ENCODE data around the gene CSK.

CSK gene

GRCh38 chr15:74844319-74845207, 62.7 kb downstream of the CSK start:
- DNase-seq: no peak

- DNase-seq: no peak
Measured at GRCh38 chr15:74845208-74845568, 63.3 kb downstream of the CSK start.

- DNase-seq: no peak
Measured at GRCh38 chr15:74845581-74845980, 63.7 kb downstream of the CSK start.

GRCh38 chr15:74847432-74847831, 65.6 kb downstream of the CSK start:
- DNase-seq: no peak

- DNase-seq: no peak
Measured at GRCh38 chr15:74850393-74850792, 68.5 kb downstream of the CSK start.

GRCh38 chr15:74851960-74852359, 70.1 kb downstream of the CSK start:
- no peak for DNase-seq

Measured in HCEC 1CT (cell line).